Panc1 (cell line): ENCODE measurements around the gene TGFBRAP1.

Experiments used
- CTCF ChIP-seq: fragments of 450-650 bp; IDR thresholded peaks from 2 replicates; pipeline ENCODE4 v1.5.1; 2017; ENCODE audit warnings: mild to moderate bottlenecking
- POLR2AphosphoS5 ChIP-seq: IDR thresholded peaks from 2 replicates; pipeline ENCODE4 v1.6.1; 2012; ENCODE audit warnings: mild to moderate bottlenecking, low read depth, low read length, moderate library complexity
- REST ChIP-seq, 2 experiments: IDR thresholded peaks; 2 replicates each; pipeline ENCODE4 v1.6.1; 2011 to 2012; ENCODE audit warnings: low read depth in 2 of 2, control low read depth in 1 of 2, low read length in 1 of 2, mild to moderate bottlenecking in 1 of 2, moderate library complexity in 1 of 2; ENCODE audit not compliant: insufficient read depth in 1 of 2
- SIN3A ChIP-seq: IDR thresholded peaks from 2 replicates; pipeline ENCODE4 v1.6.1; 2012; ENCODE audit warnings: low read depth, mild to moderate bottlenecking, low read length, moderate library complexity, borderline replicate concordance; ENCODE audit not compliant: insufficient read depth
- TCF7L2 ChIP-seq: IDR thresholded peaks from 2 replicates; pipeline ENCODE4 v1.6.1; 2011; ENCODE audit warnings: mild to moderate bottlenecking, low read depth, low read length, inconsistent platforms

- TF ChIP-seq CTCF (no peak; the same call in 1 of the 2 replicates), POLR2AphosphoS5 (no peak), REST (IDR thresholded peaks at IDR 0.05; ENCODE audit: insufficient read depth in 1 of 2, low read depth in 2 of 2, low read length in 1 of 2) (no peak), SIN3A (no peak), TCF7L2 (no peak)
Measured at GRCh38 chr2:105329561-105330495, at the start of gene TGFBRAP1.
